MM.1S (cell line): ENCODE data around the gene MATN1.

Experiments used
- DNase-seq: peaks from one replicate; pipeline ENCODE4 v3.0.0-alpha.2; 2015
- H2AFZ ChIP-seq: fragments of 300-600 bp; sonication (generic); 2 replicates; pipeline ENCODE4 v1.6.0; 2016; ENCODE audit warnings: antibody characterized with exemption, low read length
- H3F3A ChIP-seq: fragments of 300-600 bp; sonication (generic); 2 replicates; pipeline ENCODE4 v1.6.1; 2016; ENCODE audit warnings: mild to moderate bottlenecking, antibody characterized with exemption, low read length, moderate library complexity, mixed read lengths; ENCODE audit not compliant: insufficient read depth
- H3K27ac ChIP-seq: fragments of 300-600 bp; sonication (generic); 2 replicates; pipeline ENCODE4 v1.5.1; 2016; ENCODE audit warnings: mild to moderate bottlenecking, low read length
- H3K27me3 ChIP-seq: fragments of 300-600 bp; sonication (generic); replicated peaks from 2 replicates; pipeline ENCODE4 v1.6.0; 2016; ENCODE audit warnings: low read length; ENCODE audit not compliant: insufficient read depth
- H3K36me3 ChIP-seq: fragments of 300-600 bp; sonication (generic); replicated peaks from 2 replicates; pipeline ENCODE4 v1.6.1; 2016; ENCODE audit warnings: mild to moderate bottlenecking, low read length, mixed read lengths; ENCODE audit not compliant: insufficient read depth
- H3K4me1 ChIP-seq: fragments of 300-600 bp; sonication (generic); 2 replicates; pipeline ENCODE4 v1.6.1; 2016; ENCODE audit warnings: low read length, mixed read lengths
- H3K4me2 ChIP-seq: fragments of 300-600 bp; sonication (generic); 2 replicates; pipeline ENCODE4 v1.6.0; 2016; ENCODE audit warnings: low read depth, low read length
- H3K4me3 ChIP-seq: fragments of 300-600 bp; sonication (generic); 2 replicates; pipeline ENCODE4 v1.5.1; 2016; ENCODE audit warnings: low read length, mixed read lengths
- H3K79me2 ChIP-seq: fragments of 300-600 bp; sonication (generic); 2 replicates; pipeline ENCODE4 v1.6.1; 2016; ENCODE audit warnings: mixed run types, low read length, mixed read lengths
- H3K9ac ChIP-seq: fragments of 300-600 bp; sonication (generic); 2 replicates; pipeline ENCODE4 v1.6.1; 2016; ENCODE audit warnings: low read length, mixed read lengths
- H3K9me2 ChIP-seq: fragments of 300-600 bp; sonication (generic); replicated peaks from 2 replicates; pipeline ENCODE4 v1.6.1; 2016; ENCODE audit warnings: mild to moderate bottlenecking, low read length, mixed read lengths; ENCODE audit not compliant: insufficient read depth
- H3K9me3 ChIP-seq: fragments of 300-600 bp; sonication (generic); replicated peaks from 2 replicates; pipeline ENCODE4 v1.6.1; 2016; ENCODE audit warnings: mild to moderate bottlenecking, low read length, mixed read lengths; ENCODE audit not compliant: insufficient read depth
- H4K20me1 ChIP-seq: fragments of 300-600 bp; sonication (generic); 2 replicates; pipeline ENCODE4 v1.6.1; 2016; ENCODE audit warnings: mild to moderate bottlenecking, low read length, moderate library complexity, mixed read lengths; ENCODE audit not compliant: insufficient read depth
- EZH2 ChIP-seq: fragments of 300-600 bp; sonication (generic); optimal IDR thresholded peaks from 2 replicates; pipeline ENCODE3; 2017; ENCODE audit warnings: low read depth, mild to moderate bottlenecking, antibody characterized with exemption, low read length, mixed read lengths
- EZH2phosphoT487 ChIP-seq: fragments of 300-600 bp; sonication (generic); IDR thresholded peaks from 2 replicates; pipeline ENCODE4 v1.6.1; 2018; ENCODE audit warnings: antibody characterized with exemption, low read length
- TF ChIP-seq, protein P1 (sequence below): fragments of 300-600 bp; sonication (generic); IDR thresholded peaks from 2 replicates; pipeline ENCODE4 v1.5.1; 2016; ENCODE audit warnings: antibody characterized with exemption, low read length, mixed read lengths

Gene MATN1

DNA sequence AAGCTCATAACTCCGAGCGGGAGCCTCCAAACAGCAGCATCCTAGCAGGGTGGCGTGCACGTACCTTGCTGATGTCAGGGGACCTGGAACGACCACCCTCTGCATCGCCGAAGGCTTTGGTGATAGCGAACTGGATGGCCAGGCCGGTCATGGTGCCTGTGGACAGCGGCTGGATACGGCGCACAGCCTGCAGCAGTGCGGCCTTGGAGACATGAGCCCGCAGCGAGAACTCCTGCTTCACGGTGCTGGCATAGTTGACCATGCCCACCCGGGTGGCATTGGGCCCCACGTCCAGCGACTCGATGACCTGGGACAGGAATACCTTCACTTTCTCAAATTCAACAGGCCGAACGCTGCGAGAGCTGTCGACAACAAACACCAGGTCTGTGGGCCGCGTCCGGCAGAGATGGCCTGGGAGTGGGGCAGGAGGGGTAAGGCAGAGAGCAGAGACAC lies 2.0 kb downstream of the MATN1 start:
- no peaks in the 10 kb centered on the region for H3K36me3 ChIP-seq
- no peak overlapping the region for H3K4me3 ChIP-seq
- H3K4me2 ChIP-seq, result no peak overlapping the region
- DNase-seq, result no peak
- H3K27ac ChIP-seq, result no peak overlapping the region
- no peaks in the 10 kb centered on the region for H4K20me1 ChIP-seq
- H3F3A ChIP-seq, result no peaks in the 10 kb centered on the region
- no peak for TF ChIP-seq EZH2phosphoT487
- TF ChIP-seq EZH2, result no peak
- TF ChIP-seq, protein P1, sequence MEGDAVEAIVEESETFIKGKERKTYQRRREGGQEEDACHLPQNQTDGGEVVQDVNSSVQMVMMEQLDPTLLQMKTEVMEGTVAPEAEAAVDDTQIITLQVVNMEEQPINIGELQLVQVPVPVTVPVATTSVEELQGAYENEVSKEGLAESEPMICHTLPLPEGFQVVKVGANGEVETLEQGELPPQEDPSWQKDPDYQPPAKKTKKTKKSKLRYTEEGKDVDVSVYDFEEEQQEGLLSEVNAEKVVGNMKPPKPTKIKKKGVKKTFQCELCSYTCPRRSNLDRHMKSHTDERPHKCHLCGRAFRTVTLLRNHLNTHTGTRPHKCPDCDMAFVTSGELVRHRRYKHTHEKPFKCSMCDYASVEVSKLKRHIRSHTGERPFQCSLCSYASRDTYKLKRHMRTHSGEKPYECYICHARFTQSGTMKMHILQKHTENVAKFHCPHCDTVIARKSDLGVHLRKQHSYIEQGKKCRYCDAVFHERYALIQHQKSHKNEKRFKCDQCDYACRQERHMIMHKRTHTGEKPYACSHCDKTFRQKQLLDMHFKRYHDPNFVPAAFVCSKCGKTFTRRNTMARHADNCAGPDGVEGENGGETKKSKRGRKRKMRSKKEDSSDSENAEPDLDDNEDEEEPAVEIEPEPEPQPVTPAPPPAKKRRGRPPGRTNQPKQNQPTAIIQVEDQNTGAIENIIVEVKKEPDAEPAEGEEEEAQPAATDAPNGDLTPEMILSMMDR, result no peak
- no peaks in the 10 kb centered on the region for H3K9me3 ChIP-seq
- peaks cover 7% of the 10 kb centered on the region for H3K4me1 ChIP-seq
- H3K79me2 ChIP-seq, result no peaks in the 10 kb centered on the region
- H3K9me2 ChIP-seq, result no peaks in the 10 kb centered on the region
- H2AFZ ChIP-seq, result no peak overlapping the region
- no peak overlapping the region for H3K9ac ChIP-seq
- no peaks in the 10 kb centered on the region for H3K27me3 ChIP-seq

DNA sequence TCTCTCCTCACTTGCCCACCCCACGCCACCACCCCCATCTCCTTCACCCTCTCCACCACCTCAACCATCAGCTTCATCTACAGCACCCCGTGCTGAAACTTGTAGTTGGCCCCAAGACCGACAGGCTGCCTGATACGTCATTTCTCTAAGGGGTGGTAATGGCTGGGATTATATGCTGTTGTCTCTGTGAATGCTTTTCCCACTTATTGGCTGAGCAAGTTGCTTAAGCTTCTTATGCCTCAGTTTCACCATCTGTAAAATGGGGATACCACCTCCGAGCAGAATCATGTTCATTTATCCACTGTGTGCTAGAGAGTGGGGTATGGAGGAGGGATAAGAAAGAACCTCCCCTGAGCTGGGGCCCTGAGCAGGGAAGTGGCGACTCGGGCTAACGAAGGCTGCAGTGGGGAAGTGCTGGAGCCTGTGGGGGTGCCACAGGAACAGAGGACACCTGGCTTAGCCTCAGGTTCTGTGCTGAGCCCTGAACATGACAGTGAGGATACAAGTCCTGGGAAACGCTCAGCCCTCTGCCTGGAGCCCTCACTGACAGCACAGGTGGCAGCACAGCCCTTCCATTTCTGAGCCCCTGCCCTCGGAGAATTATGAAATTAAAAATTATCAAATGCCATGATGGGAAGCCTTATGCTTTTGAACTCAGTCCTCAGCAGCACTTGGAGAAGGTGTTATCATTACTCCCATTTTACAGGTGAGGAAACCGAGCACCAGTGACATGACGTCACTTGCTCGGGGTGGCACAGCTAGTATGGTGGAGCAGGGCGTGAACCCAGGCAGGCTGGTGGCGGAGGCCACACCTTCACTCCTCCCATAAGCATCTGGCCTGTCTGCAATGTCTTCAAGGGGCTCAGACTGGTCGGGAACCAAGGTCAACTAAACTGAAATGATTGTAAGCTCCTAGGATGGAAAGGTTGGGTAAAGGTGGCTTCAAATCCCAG lies 2.8 kb downstream of the MATN1 start:
- H3K9ac ChIP-seq, result no peak overlapping the region
- no peak overlapping the region for H3K27ac ChIP-seq
- H3F3A ChIP-seq, result no peaks in the 10 kb centered on the region
- H3K4me1 ChIP-seq, result peaks cover 7% of the 10 kb centered on the region
- no peaks in the 10 kb centered on the region for H3K36me3 ChIP-seq
- H3K9me2 ChIP-seq, result no peaks in the 10 kb centered on the region
- H3K4me2 ChIP-seq, result no peak overlapping the region
- no peak for TF ChIP-seq EZH2
- TF ChIP-seq, protein P1, result no peak
- H4K20me1 ChIP-seq, result no peaks in the 10 kb centered on the region
- no peaks in the 10 kb centered on the region for H3K27me3 ChIP-seq
- H3K79me2 ChIP-seq, result no peaks in the 10 kb centered on the region
- no peak for DNase-seq
- H3K4me3 ChIP-seq, result no peak overlapping the region
- H2AFZ ChIP-seq, result no peak overlapping the region
- no peaks in the 10 kb centered on the region for H3K9me3 ChIP-seq

DNA sequence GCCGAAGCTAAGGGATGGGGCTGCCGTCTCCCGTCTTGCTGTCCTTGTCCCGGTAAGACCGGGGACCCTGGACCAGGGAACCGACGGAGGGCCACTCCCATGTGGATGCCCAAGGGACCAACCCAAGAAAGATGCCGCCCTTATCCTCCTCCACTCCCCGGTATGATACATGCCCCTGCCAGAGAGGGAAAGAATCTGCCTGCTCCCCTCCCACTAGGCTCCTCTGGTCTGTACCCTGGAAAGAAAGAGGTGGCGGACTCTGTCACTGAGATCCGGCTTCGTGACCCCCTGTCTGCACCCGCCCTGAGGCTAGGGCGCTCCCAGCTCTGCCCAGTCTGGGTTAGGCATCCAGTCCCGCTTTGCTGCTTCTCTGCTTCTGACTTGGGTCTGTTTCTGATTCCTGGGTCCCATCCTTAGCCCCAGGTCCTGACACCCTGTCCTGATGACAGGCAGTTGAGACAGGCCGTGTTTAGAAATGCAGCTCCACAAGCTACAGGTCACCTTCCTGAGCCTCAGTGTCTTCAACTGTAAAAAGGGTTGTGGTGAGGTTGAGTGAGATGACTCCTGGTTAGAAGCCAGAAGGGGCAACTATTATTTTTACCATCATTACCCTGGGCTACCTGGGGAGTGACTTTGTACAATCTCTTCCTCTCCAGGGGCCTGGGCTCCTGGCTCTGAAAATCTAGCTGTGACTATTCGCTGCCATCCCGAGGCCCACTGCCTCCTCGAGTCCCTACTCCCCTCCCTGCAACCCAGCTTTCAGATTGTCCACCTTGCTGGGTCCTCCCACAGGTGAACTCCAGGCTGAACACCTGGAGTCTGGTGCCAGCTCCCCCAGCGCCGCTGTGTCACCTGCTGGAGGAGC lies 3.7 kb downstream of the MATN1 start:
- H3K4me1 ChIP-seq, result peaks cover 7% of the 10 kb centered on the region
- peak overlapping the region; percentile 79 for H3K4me3 ChIP-seq
- H2AFZ ChIP-seq, result peak overlapping the region; percentile 59; the same call in 1 of the 2 replicates
- no peak for DNase-seq
- no peaks in the 10 kb centered on the region for H3K9me3 ChIP-seq
- H3K4me2 ChIP-seq, result peak overlapping the region; percentile 100
- no peaks in the 10 kb centered on the region for H3F3A ChIP-seq
- H3K27me3 ChIP-seq, result 0 out of 2 replicates have a peak, but pooled peaks cover 3% of the 10 kb centered on the region
- no peaks in the 10 kb centered on the region for H3K36me3 ChIP-seq
- H3K9ac ChIP-seq, result peak overlapping the region; percentile 90; the same call in 1 of the 2 replicates
- H3K79me2 ChIP-seq, result no peaks in the 10 kb centered on the region
- TF ChIP-seq EZH2, result no peak
- no peak for TF ChIP-seq EZH2phosphoT487
- TF ChIP-seq, protein P1, result peak; percentile 3; the same call in 1 of the 2 replicates
- no peaks in the 10 kb centered on the region for H4K20me1 ChIP-seq
- no peaks in the 10 kb centered on the region for H3K9me2 ChIP-seq
- peak overlapping the region; percentile 85; the same call in 1 of the 2 replicates for H3K27ac ChIP-seq
